Esophagus muscularis mucosa (tissue), 4 donors: Measurements from ENCODE around the gene XPO1. TPM values are rescaled to one million over a fixed set of nuclear protein-coding genes. Genes with fewer than 3 reads are reported as not detected.
A peak's percentile ranks its signal among the peaks of the same experiment; 100 is the strongest.
"Not testable (repeated sequence)": the region's sequence is repeated elsewhere in the genome, so short reads cannot be mapped to it uniquely, and the experiment has no call there.

Experiments
- DNase-seq: peaks from one replicate; pipeline ENCODE4 v3.0.0-alpha.2; 2017; ENCODE audit errors: extremely low spot score
- H3K27ac ChIP-seq, 4 donors: fragments of 200-600 bp; sonication (generic); replicated peaks in 1 of 4; 1 replicate in 3 of 4; 2 replicates in 1 of 4; pipeline ENCODE4 v1.5.1; 2016 to 2019; ENCODE audit warnings: mild to moderate bottlenecking in 1 of 4
- H3K27me3 ChIP-seq, 4 donors: fragments of 200-600 bp; sonication (generic); one replicate each; pipeline versions ENCODE4 v1.5.1 to v1.6.0; 2016 to 2019
- H3K36me3 ChIP-seq, 4 donors: fragments of 200-600 bp; sonication (generic); one replicate each; pipeline ENCODE4 v1.5.1; 2016 to 2019
- H3K4me1 ChIP-seq, 4 donors: fragments of 200-600 bp; sonication (generic); one replicate each; pipeline ENCODE4 v1.5.1; 2016 to 2019
- H3K4me3 ChIP-seq, 4 donors: fragments of 200-600 bp; sonication (generic); 1 replicate in 2 of 4; 2 replicates in 2 of 4; pipeline ENCODE4 v1.5.1; 2016 to 2019; ENCODE audit warnings: mild to moderate bottlenecking in 4 of 4, moderate library complexity in 1 of 4
- H3K9me3 ChIP-seq, 4 donors: fragments of 200-600 bp; sonication (generic); 1 replicate in 3 of 4; 2 replicates in 1 of 4; pipeline ENCODE4 v1.5.1; 2016 to 2019
- CTCF ChIP-seq, 3 experiments: fragments of 200-600 bp in 2 of 3; fragments of 450-650 bp in 1 of 3; sonication (generic) in 2 of 3; IDR thresholded peaks; one replicate each; pipeline ENCODE4 v1.5.1; 2017 to 2019; ENCODE audit warnings: antibody characterized with exemption in 3 of 3, mild to moderate bottlenecking in 2 of 3, moderate library complexity in 1 of 3
- EP300 ChIP-seq: sonication (generic); formaldehyde crosslinking; IDR thresholded peaks from one replicate; pipeline ENCODE4 v1.6.1; 2017; ENCODE audit warnings: antibody characterized with exemption
- POLR2A ChIP-seq: fragments of 450-650 bp; IDR thresholded peaks from one replicate; pipeline ENCODE4 v1.6.1; 2017; ENCODE audit warnings: antibody characterized with exemption, moderate library complexity, mild to moderate bottlenecking, low read depth
- POLR2AphosphoS5 ChIP-seq, 2 donors: sonication (generic); formaldehyde crosslinking; IDR thresholded peaks; one replicate each; pipeline ENCODE4 v1.6.1; 2017; ENCODE audit warnings: antibody characterized with exemption in 2 of 2
- WGBS: methylation state at CpG from one replicate; pipeline ENCODE4 v1.1.5; 2018; 5-methylcytosine and 5-hydroxymethylcytosine counted together
- intact Hi-C: fragments of 100-400 bp; cut with DNase I; formaldehyde crosslinking; loops from one replicate; pipeline ENCODE4 v1.15.1; 2023
- total RNA-seq, 4 donors: library from RNA; depleted of rRNA; stranded (reverse); fragments of >200 nt; gene quantifications; one replicate each; pipeline versions ENCODE4 v1.1.0 to v1.2.1, GENCODE V29; 2016

Gene XPO1
- total RNA-seq, 4 donors from 2014 or later, result 55.8 to 117 (median 65.4) TPM

GRCh38 chr2:61485281-61485680, 52.9 kb downstream of the XPO1 start:
- no peaks in the 10 kb centered on the region for H3K9me3 ChIP-seq
- intact Hi-C loops, result no loop called here
- TF ChIP-seq POLR2A (no peak), EP300 (no peak), POLR2AphosphoS5 (IDR thresholded peaks at IDR 0.05) (no peak), CTCF (IDR thresholded peaks at IDR 0.05) (no peak)
- no peak for DNase-seq
- 94% methylated on average over 5 of the region's 5 CpGs for WGBS
- H3K36me3 ChIP-seq, result peaks cover 19 to 99% (median 80%) of the 10 kb centered on the region in 4 donors
- peaks cover 0 to 21% (median 12%) of the 10 kb centered on the region in 4 donors for H3K4me1 ChIP-seq
- H3K27me3 ChIP-seq, result no peaks in the 10 kb centered on the region
- H3K27ac ChIP-seq, result no peak overlapping the region
- no peak overlapping the region for H3K4me3 ChIP-seq

GRCh38 chr2:61478086-61478485, 60.1 kb downstream of the XPO1 start:
- 89% methylated on average over 6 of the region's 6 CpGs for WGBS
- Histone ChIP-seq H3K27ac (no peak overlapping the region), H3K9me3 (no peaks in the 10 kb centered on the region), H3K4me1 (no peaks in the 10 kb centered on the region), H3K36me3 (peaks cover 23 to 71% (median 53%) of the 10 kb centered on the region in 4 donors), H3K4me3 (no peak overlapping the region), H3K27me3 (no peaks in the 10 kb centered on the region)
- no peak for DNase-seq
- intact Hi-C loops, result no loop called here
- TF ChIP-seq EP300 (no peak), POLR2A (no peak), CTCF (IDR thresholded peaks at IDR 0.05) (no peak), POLR2AphosphoS5 (IDR thresholded peaks at IDR 0.05) (no peak)

- intact Hi-C loops, H3K4me3 ChIP-seq, H3K4me1 ChIP-seq, H3K27ac ChIP-seq, DNase-seq, H3K27me3 ChIP-seq, H3K9me3 ChIP-seq: not testable (repeated sequence)
- 100% methylated on average over 8 of the region's 12 CpGs for WGBS
- H3K36me3 ChIP-seq, result peaks cover 16 to 61% (median 44%) of the 10 kb centered on the region in 4 donors
These were observed 61.1 kb downstream of the XPO1 start for GRCh38 chr2:61476929-61477589.

- no peak for DNase-seq
- TF ChIP-seq EP300 (no peak), POLR2A (no peak), POLR2AphosphoS5 (IDR thresholded peaks at IDR 0.05) (no peak), CTCF (IDR thresholded peaks at IDR 0.05) (no peak)
- intact Hi-C loops, result loop anchor here (5.0 kb wide), 1 partner anchor 65 kb away; the partner anchor contains the start of gene XPO1
- H3K4me1 ChIP-seq, result peaks cover 9 to 37% (median 35%) of the 10 kb centered on the region in 4 donors
- H3K9me3 ChIP-seq, result no peaks in the 10 kb centered on the region
- peak overlapping the region; percentile 95 to 99 (median 97) for H3K27ac ChIP-seq
- 38% methylated on average over 19 of the region's 19 CpGs for WGBS
- no peaks in the 10 kb centered on the region for H3K27me3 ChIP-seq
- peaks cover 0 to 17% (median 2%) of the 10 kb centered on the region in 4 donors for H3K36me3 ChIP-seq
- H3K4me3 ChIP-seq, result peak overlapping the region; percentile 78 to 97 (median 90)
These were observed 66.0 kb downstream of the XPO1 start for GRCh38 chr2:61471905-61472805.
